ENCODE data around the gene MCM10.

DNA sequence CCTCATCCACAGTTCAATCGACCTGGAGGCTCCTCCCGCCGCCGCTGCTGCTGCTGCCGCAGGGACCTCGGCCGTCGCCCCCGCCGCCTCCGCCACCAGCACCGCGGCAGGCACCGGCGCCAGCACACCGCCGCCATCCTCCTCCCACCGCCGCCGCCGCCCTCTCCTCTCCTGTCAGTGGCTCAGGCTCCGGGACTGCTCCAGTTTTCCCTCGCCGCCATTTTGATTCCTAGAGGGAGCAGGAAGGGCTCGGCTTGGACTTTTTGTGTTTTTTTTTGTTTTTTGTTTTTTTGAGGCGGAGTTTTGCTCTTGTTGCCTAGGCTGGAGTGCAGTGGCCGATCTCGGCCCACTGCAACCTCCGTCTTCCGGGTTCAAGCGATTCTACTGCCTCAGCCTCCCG, 3.0 kb upstream of the MCM10 start:
- no peak for TF ChIP-seq POLR2AphosphoS5 (IDR thresholded peaks at IDR 0.05)
- TF ChIP-seq, protein P1, sequence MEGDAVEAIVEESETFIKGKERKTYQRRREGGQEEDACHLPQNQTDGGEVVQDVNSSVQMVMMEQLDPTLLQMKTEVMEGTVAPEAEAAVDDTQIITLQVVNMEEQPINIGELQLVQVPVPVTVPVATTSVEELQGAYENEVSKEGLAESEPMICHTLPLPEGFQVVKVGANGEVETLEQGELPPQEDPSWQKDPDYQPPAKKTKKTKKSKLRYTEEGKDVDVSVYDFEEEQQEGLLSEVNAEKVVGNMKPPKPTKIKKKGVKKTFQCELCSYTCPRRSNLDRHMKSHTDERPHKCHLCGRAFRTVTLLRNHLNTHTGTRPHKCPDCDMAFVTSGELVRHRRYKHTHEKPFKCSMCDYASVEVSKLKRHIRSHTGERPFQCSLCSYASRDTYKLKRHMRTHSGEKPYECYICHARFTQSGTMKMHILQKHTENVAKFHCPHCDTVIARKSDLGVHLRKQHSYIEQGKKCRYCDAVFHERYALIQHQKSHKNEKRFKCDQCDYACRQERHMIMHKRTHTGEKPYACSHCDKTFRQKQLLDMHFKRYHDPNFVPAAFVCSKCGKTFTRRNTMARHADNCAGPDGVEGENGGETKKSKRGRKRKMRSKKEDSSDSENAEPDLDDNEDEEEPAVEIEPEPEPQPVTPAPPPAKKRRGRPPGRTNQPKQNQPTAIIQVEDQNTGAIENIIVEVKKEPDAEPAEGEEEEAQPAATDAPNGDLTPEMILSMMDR (IDR thresholded peaks at IDR 0.05), result no peak

All from breast epithelium (tissue), 3 donors.